NOMO-1 treated with dmso at 0.1 percent for 144 hours (cell line): ENCODE results near the gene SOX18.
"Not testable (repeated sequence)": the region's sequence is repeated elsewhere in the genome, so short reads cannot be mapped to it uniquely, and the experiment has no call there.

Experiments
- DNase-seq: peaks from one replicate; lab custom pipeline; 2025; ENCODE audit not compliant: unreplicated experiment; lab: John Stamatoyannopoulos, UW

Gene SOX18

GRCh38 chr20:64025101-64025825 lies 24.2 kb downstream of the SOX18 start:
- no peak for DNase-seq

DNA sequence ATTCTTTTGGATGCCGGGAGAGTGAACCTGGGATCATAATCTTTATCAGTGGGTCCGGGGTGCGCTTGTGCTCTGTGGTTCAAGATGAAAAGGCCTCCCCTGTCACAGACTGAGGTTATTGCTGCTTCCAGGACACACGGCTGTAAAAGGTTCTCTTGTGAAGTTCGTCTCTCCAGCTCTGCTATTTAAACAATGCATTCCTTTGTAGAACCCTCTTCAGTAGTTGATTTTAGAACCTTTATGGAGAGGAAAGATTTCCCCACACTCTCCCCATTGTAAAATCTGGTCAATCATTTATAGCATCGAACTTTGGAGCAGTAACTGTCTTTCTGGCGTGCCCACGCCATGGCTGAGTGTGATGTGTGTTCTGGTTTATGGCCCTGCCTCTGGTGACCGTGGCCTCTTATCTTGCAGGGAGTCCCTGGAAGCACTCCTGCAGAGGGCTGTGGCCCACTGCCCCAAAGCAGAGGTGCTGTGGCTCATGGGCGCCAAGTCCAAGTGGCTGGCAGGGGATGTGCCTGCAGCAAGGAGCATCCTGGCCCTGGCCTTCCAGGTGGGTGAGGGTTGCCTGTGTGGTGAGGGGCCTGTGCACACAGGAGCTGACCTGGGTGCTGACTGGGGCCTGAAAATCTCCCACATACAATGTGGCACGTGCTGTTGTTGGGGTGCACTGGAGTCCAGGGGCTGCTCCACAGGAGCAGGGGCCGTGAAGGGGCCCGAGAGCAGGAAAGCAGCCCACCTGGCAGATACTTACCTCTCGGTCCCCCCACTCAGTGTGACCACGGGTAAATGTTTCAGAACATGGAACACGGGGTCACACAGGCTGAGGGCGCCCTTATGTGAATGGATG lies 25.1 kb downstream of the SOX18 start:
- DNase-seq: no peak

- no peak for DNase-seq
Observed at GRCh38 chr20:64023361-64024140, 25.9 kb downstream of the SOX18 start.

GRCh38 chr20:64022671-64023360 lies 26.6 kb downstream of the SOX18 start:
- no peak for DNase-seq

DNA sequence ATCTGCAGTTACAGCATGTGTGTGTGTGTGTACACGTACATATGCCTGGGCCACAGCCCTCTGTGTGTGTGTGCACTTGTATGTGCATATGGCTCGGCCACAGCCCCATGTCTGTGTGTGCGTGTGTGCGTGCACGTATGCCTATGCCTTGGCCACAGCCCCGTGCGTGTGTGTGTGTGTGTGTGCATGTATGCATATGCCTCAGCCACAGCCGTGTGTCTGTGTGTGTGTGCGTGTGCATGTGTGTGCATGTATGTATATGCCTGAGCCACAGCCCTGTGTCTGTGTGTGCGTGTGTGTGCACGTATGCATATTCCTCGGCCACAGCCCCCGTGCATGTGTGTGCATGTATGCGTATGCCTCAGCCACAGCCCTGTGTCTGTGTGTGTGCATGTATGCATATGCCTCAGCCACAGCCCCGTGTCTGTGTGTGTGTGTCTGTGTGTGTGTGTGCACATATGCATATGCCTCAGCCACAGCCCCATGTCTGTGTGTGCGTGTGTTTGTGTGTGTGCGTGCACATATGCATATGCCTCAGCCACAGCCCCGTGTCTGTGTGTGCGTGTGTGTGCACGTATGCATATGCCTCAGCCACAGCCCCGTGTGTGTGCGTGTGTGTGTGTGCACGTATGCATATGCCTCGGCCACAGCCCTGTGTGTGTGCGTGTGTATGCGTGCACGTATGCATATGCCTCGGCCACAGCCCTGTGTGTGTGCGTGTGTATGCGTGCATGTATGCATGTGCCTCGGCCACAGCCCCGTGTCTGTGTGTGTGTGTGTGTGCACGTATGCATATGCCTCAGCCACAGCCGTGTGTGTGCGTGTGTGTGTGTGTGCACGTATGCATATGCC lies 28.1 kb downstream of the SOX18 start:
- DNase-seq: no peak

GRCh38 chr20:64015635-64016034 lies 33.8 kb downstream of the SOX18 start:
- no peak for DNase-seq

DNA sequence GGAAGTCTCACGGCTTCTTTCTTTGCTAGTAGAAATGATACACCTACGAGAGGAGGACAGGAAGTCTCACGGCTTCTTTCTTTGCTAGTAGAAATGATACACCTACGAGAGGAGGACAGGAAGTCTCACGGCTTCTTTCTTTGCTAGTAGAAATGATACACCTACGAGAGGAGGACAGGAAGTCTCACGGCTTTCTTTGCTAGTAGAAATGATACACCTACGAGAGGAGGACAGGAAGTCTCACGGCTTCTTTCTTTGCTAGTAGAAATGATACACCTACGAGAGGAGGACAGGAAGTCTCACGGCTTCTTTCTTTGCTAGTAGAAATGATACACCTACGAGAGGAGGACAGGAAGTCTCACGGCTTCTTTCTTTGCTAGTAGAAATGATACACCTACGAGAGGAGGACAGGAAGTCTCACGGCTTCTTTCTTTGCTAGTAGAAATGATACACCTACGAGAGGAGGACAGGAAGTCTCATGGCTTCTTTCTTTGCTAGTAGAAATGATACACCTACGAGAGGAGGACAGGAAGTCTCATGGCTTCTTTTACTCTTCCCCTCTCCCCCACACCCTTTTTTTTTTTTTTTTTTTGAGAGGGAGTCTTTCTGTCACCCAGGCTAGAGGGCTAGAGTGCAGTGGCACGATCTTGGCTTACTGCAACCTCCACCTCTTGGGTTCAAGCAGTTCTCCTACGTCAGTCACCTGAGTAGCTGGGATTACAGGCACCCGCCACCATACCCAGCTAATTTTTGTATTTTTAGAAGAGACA lies 36.9 kb downstream of the SOX18 start:
- not testable (repeated sequence) for DNase-seq

- no peak for DNase-seq
Observed at GRCh38 chr20:64011366-64011779, 38.1 kb downstream of the SOX18 start.

DNA sequence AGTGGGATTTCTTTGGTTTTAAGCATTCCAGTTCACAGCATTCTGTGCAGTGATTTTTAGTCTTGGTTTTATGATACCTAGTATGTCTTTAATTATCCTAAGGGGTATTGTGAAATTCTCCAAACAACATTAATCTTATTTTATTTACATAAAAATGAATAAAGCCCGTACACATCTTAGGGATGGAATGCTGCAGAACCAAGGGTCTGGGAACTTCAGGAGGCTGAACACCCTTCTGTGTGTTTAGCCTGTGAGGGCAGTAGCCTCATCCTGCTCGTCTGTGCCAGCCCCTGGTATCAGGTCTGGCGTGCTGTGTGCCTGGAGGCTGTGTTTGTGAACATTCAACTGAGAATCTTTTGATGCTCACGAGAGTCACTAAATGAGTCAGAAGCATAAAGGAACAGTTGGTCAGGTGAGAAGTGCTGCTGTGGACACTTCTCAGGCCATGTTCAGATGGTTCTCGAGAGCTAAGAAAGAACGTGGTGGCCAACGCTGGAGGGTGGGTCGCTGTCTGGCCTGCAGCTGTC lies 38.7 kb downstream of the SOX18 start:
- DNase-seq: no peak

DNA sequence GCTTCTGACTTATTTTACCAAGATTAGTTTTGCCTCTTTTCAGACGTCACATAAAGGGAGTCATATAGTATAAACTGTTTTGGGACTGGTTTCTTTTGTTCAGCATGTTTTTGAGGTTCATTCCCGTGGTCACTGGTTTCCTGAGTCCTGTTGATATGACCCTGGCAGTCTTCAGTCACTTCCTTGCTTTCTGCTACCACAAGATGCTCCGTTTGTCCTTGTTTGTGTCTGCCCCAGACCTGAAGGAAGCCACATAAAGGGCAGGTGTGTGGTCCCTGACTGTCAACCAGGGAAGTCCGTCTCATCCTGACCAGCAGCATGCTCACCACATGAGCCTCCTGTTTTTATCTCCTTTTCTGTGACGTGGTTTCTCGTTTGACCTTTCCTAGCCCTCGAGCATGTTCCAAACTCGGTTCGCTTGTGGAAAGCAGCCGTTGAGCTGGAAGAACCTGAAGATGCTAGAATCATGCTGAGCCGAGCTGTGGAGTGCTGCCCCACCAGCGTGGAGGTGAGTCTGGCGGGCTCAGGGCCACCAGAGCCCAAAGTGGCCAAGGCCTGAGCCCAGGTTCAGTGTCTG lies 39.5 kb downstream of the SOX18 start:
- DNase-seq: no peak

DNA sequence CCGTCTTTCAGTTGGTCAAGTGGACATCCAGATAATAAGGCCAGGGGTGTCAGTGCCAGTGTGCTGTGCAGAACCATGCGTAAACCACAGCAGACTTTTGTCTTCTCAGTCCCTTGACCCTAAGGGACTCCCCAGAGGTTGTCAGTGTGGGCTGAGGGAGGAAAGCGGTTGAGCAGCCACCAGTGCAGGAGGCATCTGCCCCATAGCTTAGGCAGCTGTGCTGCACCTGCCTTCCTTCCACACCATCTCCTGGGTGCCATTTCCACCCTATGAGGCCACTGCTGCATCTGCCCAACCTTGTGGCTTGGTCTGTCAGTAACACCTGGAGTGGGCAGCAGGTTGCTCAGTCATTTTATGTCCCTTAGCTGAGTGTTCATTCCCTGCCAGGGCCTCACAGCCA lies 42.5 kb downstream of the SOX18 start:
- no peak for DNase-seq

- DNase-seq: no peak
Observed at GRCh38 chr20:64006490-64006889, 42.9 kb downstream of the SOX18 start.

DNA sequence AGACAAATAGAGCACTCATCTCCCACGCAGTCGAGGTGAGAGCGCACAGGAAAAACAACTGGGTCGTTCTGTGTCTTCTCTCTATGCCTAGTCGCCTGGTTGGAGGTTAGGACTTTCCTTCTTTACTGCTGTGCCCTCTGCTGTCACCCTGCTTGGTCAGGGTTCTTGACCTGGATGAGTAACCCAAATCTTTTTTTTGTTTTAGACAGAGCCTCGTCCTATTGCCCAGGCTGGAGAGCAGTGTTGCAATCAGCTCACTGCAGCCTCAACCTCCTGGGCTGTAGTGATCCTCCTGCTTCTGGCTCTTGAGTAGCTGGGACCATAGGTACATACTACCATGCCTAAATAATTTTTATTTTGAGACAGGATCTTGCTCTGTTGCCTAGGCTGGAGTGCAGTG lies 44.0 kb downstream of the SOX18 start:
- DNase-seq: no peak

- no peak for DNase-seq
Observed at GRCh38 chr20:64003960-64004725, 45.3 kb downstream of the SOX18 start.

- DNase-seq: no peak
Observed at GRCh38 chr20:64001607-64002011, 47.8 kb downstream of the SOX18 start.

DNA sequence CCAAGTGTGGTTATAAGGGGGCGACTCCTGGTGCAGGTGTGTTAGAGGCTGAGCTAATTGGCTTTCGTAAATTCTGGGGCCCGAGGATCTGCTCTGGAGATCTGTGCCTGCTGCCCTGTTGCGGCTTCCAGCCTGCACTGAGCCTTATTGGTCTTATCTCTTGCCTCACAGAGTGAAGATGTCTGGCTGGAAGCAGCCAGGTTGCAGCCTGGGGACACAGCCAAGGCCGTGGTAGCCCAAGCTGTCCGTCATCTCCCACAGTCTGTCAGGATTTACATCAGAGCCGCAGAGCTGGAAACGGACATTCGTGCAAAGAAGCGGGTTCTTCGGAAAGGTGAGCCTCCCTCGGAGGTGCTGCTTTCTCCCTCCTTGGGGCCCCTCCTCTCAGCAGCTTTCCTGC lies 48.5 kb downstream of the SOX18 start:
- DNase-seq: no peak
